Thoracic aorta (tissue), 2 donors: ENCODE data around the gene CCT7. TPM values are rescaled to one million over a fixed set of nuclear protein-coding genes. Genes with fewer than 3 reads are reported as not detected.

Source experiments
- ATAC-seq: fragments of 150-250 bp; one replicate; pipeline ENCODE4 v1.8.0; 2017; ENCODE audit warnings: low read depth; ENCODE audit not compliant: insufficient number of reproducible peaks, low FRiP score
- DNase-seq: peaks from one replicate; pipeline ENCODE4 v3.0.0-alpha.2; 2020; ENCODE audit warnings: low spot score
- H3K27ac ChIP-seq, 2 donors: fragments of 200-600 bp; sonication (generic); 1 replicate in 1 of 2; 2 replicates in 1 of 2; pipeline ENCODE4 v1.5.1; 2016; ENCODE audit warnings: mild to moderate bottlenecking in 2 of 2, moderate library complexity in 2 of 2
- H3K27me3 ChIP-seq: fragments of 200-600 bp; sonication (generic); replicated peaks from 2 replicates; pipeline ENCODE4 v1.6.0; 2016; ENCODE audit warnings: mild to moderate bottlenecking; ENCODE audit not compliant: insufficient read depth
- H3K36me3 ChIP-seq: fragments of 200-600 bp; sonication (generic); one replicate; pipeline ENCODE4 v1.5.1; 2016
- H3K4me1 ChIP-seq, 2 donors: fragments of 200-600 bp; sonication (generic); 1 replicate in 1 of 2; 2 replicates in 1 of 2; pipeline versions ENCODE4 v1.5.1 to v1.6.0; 2016; ENCODE audit warnings: low read depth in 2 of 2, mild to moderate bottlenecking in 1 of 2; ENCODE audit not compliant: control insufficient read depth in 1 of 2
- H3K4me3 ChIP-seq: fragments of 200-600 bp; sonication (generic); 2 replicates; pipeline ENCODE4 v1.5.1; 2016; ENCODE audit warnings: mild to moderate bottlenecking
- H3K9me3 ChIP-seq: fragments of 200-600 bp; sonication (generic); 2 replicates; pipeline ENCODE4 v1.5.1; 2016
- total RNA-seq, 2 donors: library from RNA; depleted of rRNA; stranded (reverse); fragments of >200 nt; gene quantifications; one replicate each; pipeline versions ENCODE4 v1.1.0 to v1.2.3, GENCODE V29; 2016
- TF ChIP-seq, protein P1 (sequence below): fragments of 200-600 bp; sonication (generic); IDR thresholded peaks from one replicate; pipeline ENCODE4 v1.5.1; 2019; ENCODE audit warnings: antibody characterized with exemption

The CCT7 gene
- total RNA-seq, 2 donors from 2014 or later = 121 to 144 TPM

DNA sequence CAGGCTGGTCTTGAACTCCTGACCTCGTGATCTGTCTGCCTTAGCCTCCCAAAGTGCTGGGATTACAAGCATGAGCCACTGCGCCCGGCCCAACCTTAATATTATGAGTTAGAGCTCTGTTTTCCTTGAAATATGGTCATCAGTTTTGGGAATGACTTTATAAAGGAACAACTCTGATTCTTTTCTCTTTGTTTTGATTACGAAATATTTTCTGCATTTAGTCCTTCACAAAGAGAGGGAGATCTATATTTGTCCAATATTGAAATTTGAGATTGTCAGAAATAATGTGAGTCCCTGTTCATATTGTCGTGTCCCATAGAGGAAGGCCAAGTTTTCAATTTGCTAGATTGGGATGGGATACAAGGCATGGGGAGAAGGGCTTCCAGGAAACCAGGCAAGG lies 16.9 kb upstream of the CCT7 start:
- no peak for ATAC-seq
- TF ChIP-seq, protein P1, sequence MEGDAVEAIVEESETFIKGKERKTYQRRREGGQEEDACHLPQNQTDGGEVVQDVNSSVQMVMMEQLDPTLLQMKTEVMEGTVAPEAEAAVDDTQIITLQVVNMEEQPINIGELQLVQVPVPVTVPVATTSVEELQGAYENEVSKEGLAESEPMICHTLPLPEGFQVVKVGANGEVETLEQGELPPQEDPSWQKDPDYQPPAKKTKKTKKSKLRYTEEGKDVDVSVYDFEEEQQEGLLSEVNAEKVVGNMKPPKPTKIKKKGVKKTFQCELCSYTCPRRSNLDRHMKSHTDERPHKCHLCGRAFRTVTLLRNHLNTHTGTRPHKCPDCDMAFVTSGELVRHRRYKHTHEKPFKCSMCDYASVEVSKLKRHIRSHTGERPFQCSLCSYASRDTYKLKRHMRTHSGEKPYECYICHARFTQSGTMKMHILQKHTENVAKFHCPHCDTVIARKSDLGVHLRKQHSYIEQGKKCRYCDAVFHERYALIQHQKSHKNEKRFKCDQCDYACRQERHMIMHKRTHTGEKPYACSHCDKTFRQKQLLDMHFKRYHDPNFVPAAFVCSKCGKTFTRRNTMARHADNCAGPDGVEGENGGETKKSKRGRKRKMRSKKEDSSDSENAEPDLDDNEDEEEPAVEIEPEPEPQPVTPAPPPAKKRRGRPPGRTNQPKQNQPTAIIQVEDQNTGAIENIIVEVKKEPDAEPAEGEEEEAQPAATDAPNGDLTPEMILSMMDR = no peak
- peaks cover 8 to 29% of the 10 kb centered on the region in 2 donors for H3K4me1 ChIP-seq
- DNase-seq = no peak
- no peaks in the 10 kb centered on the region for H3K27me3 ChIP-seq
- peaks cover 9% of the 10 kb centered on the region for H3K36me3 ChIP-seq
- no peak overlapping the region for H3K27ac ChIP-seq
- H3K4me3 ChIP-seq = no peak overlapping the region
- no peaks in the 10 kb centered on the region for H3K9me3 ChIP-seq

DNA sequence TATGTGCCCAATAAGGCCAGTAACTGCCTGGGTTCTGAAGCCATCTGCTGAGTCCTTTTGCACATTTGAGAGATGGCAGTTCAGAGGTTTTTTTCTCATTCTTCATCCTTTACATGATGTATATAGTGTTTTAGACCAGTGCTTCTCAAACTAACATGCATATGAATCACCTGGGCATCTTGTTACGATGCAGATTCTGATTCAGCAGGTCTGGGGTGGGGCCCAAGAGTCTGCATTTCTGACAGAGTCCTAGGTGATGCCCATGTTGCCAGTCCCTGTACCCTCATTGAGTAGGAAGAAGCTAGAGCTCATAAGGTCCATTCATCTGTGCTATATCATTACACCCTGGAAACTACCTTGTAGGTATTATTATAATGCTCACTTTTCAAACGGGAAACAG lies 16.3 kb upstream of the CCT7 start:
- peaks cover 13% of the 10 kb centered on the region for H3K36me3 ChIP-seq
- H3K4me1 ChIP-seq = peaks cover 5 to 24% of the 10 kb centered on the region in 2 donors
- DNase-seq = no peak
- no peaks in the 10 kb centered on the region for H3K9me3 ChIP-seq
- H3K4me3 ChIP-seq = no peak overlapping the region
- TF ChIP-seq, protein P1 = no peak
- H3K27ac ChIP-seq = no peak overlapping the region
- no peaks in the 10 kb centered on the region for H3K27me3 ChIP-seq
- no peak for ATAC-seq

DNA sequence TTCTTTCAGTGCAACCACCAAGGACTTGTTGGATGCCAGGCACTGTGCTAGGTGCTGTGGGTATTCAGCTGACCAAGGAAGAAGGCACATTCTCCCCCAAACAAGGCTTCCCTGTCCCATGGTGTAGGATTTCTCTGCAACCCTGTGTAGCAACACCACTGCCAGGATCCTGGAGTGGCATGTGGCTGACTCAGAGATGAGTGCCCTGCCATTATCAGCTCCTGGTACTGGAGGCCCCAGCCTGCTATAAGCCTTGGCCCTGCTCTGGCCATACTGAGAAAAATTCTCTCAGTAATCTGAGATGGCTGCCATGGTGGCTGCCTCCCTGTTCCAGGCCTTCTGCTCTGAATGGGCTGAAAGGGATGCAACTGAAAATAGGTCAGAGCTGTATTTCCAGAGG lies 15.8 kb upstream of the CCT7 start:
- no peak for DNase-seq
- no peak overlapping the region for H3K27ac ChIP-seq
- no peaks in the 10 kb centered on the region for H3K9me3 ChIP-seq
- H3K4me1 ChIP-seq = peaks cover 3 to 20% of the 10 kb centered on the region in 2 donors
- H3K4me3 ChIP-seq = no peak overlapping the region
- TF ChIP-seq, protein P1 = no peak
- ATAC-seq = no peak
- H3K36me3 ChIP-seq = peaks cover 18% of the 10 kb centered on the region
- no peaks in the 10 kb centered on the region for H3K27me3 ChIP-seq

DNA sequence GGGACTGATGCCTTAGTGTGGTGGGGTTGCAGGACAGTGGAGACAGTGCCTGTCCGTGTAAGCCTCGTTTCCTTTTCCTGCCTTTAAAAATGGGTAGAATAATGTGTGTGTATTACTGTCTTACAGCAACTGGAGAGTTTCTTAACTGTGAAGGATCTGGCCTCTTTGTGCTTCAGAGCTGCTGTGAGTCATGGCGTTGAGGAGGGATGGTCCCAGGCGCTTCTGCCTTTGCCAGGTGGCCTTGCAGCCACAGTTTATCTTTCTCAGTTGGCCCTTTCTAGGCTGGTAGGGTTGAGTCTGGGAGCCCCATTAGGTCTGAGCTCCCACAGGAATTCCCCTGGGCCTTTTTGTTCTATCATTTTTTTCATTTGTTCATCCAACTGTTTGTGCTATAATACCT lies 10.3 kb upstream of the CCT7 start:
- H3K36me3 ChIP-seq = peaks cover 35% of the 10 kb centered on the region
- TF ChIP-seq, protein P1 = no peak
- H3K4me1 ChIP-seq = no peaks in the 10 kb centered on the region
- no peak for ATAC-seq
- no peak overlapping the region for H3K4me3 ChIP-seq
- no peak overlapping the region for H3K27ac ChIP-seq
- H3K27me3 ChIP-seq = no peaks in the 10 kb centered on the region
- no peak for DNase-seq
- H3K9me3 ChIP-seq = no peaks in the 10 kb centered on the region

DNA sequence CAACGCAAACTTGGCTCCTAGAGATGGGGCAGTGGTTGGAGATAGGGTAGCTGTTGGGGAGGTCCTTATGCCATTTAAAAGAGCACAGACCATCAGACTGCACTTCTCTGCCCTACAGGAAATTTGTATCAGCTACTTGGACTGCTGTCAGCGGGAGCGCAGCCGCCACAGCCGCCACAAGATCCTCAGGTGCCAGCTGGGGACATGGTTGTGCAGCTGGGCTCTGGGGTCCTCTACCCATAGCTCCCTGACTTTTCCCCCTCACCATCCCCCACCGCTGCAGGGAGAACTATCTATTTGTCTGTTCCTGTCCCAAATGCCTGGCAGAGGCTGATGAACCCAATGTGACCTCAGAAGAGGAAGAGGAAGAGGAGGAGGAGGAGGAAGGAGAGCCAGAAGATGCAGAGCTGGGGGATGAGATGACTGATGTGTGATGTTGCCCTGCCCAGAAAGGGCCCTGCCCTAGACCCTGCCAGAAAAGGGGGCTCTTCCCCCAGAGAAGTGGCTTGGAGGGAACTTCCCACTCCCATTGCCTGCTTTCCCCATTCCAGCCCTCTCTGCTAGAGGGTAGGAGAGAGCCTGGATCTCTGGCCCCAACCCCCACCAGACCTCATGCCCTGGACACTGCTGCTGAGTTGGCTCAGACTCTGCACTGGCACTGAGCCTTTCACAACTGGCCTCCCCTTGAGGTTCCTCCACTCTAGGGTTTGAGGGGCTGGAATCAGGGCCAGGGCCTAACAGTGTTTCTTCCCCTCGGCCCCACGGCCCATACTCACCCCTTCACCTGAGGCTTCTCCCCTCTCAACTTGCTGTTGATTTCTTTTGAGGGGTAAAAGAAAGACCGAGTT lies 8.4 kb upstream of the CCT7 start:
- TF ChIP-seq, protein P1 = no peak
- ATAC-seq (no peak), DNase-seq (no peak)
- Histone ChIP-seq H3K27me3 (no peaks in the 10 kb centered on the region), H3K27ac (no peak overlapping the region), H3K9me3 (no peaks in the 10 kb centered on the region), H3K4me1 (no peaks in the 10 kb centered on the region), H3K36me3 (peaks cover 34% of the 10 kb centered on the region), H3K4me3 (no peak overlapping the region)
